ENCODE data around the gene NR6A1.
"Not testable (repeated sequence)": the region's sequence is repeated elsewhere in the genome, so short reads cannot be mapped to it uniquely, and the experiment has no call there.

NR6A1 gene

GRCh38 chr9:124776618-124776953 lies 5.5 kb upstream of the NR6A1 start:
- no peak for DNase-seq

DNA sequence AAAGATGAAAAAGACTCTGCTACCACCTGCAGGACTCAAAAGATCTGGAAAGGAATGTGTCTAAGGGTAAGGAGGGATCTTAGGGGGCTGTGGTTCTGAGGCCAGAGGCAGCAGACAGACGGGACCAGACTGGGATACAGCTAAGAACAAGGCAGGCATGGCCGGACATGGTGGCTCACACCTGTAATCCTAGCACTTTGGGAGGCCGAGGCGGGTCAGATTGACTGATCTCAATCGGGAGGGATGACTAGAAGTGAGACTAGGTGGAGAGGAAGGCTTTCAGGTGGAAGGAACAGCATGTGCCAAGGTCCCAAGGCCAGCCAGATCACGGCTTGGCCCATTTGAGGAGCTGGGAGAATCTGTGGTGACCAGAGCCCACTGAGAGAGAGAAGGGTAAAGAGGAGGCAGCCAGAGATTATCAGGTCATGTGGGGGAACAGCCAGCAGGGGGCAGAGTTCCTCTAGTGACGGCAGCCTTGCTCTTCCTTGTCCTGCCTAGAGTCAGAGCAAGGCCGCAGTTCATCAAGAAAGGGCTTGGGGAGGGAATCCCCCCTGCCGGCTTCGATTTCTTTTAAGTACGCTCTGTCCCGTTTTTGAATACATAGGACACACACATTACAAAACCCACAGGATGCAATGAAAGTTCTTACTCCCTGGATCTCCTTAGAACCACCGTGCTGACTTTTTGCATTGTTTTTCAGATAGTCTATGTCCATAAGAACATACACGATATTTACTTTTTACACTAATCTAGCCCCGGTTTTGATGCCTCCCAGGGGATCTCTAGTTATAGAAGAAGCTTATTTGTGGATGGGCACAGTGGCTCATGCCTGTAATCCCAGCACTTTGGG lies 3.2 kb upstream of the NR6A1 start:
- peak; percentile 43 for DNase-seq

GRCh38 chr9:124773473-124774128 lies 2.5 kb upstream of the NR6A1 start:
- no peak for DNase-seq

DNA sequence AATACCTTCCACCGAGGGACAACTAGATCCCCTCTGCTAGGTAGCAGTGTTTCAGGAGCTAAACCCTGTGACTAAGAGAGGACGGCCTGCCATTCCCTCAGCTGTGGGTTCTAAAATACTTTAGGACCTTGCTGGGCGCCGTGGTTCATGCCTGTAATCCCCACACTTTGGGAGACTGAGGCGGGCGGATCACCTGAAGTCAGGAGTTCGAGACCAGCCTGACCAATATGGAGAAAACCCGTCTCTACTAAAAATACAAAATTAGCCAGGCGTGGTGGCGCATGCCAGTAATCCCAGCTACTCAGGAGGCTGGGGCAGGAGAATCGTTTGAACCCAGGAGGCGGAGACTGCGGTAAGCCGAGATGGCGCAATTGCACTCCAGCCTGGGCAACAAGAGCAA lies 1.8 kb upstream of the NR6A1 start:
- not testable (repeated sequence) for DNase-seq

DNA sequence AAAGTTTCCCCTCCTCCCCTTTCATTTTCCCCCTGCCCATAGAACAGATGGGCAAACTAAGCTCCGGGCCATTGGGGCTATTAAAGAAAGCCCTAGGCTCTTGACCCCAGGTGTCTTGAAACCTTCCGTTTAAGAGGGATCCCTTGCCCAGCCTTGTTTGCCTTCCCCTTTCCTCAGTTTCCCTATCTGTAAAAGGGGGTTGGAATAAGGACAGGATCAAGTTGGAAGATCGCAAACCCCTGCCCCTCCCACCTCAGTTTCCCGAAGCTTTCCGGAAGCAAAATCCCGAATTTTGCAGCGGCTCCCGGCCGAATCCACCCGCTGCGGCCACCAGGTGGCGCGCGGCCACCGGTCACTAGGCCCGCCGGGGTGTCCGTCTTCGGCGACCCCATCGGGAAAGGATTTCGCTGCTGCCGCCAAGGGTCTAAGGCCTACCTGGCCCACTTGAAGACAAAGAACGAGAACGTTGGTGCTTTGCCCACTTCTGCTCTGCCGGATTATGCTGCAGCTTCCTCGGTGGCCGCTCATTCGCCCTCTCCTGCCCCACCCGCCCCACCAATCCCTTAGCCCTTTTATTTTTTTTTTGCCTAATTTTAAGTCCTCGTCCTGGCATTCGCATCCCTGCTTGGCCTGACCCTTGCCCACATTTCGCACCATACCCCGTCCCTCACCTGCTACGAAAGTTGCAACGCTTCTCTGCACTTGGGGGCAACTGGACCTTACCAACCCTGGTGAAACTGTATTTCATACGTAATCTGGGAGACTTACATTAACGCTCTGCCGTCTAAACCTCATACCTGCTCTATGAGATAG lies 962 bp upstream of the NR6A1 start:
- DNase-seq, result peak; percentile 56

DNA sequence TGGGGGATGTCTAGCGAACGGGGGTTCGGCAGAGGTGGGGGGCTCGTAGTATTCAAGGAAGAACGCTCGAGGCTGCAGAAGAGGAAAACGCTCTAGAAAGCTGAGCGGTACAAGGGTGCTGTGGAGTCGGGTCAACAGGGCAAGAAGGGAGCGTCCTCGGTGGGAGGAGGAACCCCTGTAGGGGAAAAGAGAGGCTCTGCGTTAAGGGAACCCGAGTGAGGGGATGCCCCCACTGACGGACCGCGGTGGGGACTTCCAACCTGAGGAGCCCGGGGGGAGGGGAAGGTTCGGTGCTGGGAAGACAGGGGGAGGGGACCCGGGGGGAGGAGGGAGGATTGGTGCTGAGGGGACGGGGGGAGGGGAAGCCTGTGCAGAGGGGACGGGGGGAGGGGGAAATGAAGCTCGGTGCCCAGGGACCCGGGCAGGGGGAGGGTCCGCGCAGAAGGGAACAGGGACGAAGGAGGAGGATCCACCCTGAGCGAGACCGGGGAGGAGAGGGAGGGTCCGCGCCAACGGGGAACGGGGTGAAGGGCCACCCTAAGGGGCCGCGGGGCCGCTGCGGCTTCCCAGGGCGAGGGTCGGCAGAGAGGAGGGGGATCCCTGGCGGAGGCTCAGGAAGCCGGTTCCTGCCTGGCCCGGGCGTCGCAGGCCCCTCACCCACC lies 621 bp downstream of the NR6A1 start:
- DNase-seq, result no peak

DNA sequence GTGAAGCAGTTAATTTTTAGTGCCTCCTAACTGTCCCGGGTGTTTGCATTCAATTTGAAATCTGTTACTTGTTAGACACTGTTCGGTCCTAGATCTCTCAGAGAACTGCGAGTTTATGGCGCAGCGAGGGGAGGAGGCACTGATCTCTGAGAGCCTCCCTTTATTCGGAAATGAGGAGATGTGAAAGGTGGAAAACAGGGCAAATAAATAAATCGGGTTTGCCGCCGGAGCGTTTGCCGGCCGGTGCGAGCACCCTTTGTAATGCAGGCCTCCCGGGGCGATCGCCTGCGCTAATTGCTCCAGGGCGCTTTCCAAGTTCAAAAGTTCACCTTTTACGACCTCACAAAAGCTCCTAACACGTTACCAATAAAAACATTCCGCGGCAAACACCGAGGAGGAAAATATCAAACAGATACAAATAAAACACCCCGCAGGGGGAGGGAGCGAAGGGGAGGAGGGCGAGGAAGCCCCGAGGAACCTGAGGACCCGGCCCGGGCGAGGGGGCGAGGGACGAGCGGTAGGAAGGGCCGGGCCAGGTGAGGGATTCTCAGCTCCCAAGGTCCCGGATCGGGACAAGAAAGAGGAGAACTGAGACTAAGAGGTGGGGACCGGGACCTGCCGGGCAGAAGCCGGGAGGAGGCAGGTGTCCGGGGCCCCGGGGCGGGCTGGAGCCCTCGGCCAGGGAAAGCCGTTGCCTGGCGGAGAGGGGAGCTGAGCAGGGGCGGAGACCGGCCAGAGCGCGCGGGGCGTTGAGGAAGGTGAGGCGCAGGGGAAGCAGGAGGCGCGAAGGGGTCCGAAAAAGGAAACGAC lies 1.4 kb downstream of the NR6A1 start:
- no peak for DNase-seq

- no peak for DNase-seq
Observed at GRCh38 chr9:124768750-124769548, 2.2 kb downstream of the NR6A1 start.

- no peak for DNase-seq
Observed at GRCh38 chr9:124768334-124768733, 2.8 kb downstream of the NR6A1 start.

- no peak for DNase-seq
Observed at GRCh38 chr9:124767821-124768220, 3.3 kb downstream of the NR6A1 start.

DNA sequence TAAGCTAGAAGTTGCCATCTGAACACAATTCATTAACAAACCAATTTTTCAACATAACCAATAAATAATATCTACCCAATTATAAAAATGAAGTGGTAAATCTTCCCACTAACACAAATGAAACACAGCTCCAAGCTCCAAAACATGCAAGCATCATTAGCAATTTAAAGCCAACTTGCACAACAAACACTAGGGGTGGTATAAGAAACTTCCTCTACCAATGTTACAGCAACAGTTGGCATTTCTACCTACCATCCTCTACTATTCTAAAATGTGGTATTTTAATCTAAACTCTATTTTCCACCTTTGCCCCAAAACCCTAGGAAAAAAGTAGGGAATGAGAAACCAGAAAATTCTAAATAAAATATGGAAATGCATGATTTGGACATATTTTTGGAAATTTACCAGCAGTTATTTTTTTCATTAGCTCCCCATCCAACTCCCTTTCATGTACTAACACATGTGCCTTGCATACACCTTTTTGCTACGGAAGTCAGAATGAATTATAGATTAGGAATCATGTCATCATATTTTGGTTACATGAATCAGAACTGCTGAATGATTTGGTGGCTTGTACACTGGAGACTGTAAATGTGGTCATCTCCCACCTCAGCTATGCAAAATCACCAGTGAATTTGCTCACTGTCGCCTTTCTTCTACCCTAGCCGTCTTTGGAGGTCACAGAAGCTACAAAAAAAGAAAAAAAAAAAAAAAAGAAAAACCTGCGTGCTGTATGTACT lies 4.1 kb downstream of the NR6A1 start:
- DNase-seq, result no peak

- no peak for DNase-seq
Observed at GRCh38 chr9:124766326-124766725, 4.8 kb downstream of the NR6A1 start.

DNA sequence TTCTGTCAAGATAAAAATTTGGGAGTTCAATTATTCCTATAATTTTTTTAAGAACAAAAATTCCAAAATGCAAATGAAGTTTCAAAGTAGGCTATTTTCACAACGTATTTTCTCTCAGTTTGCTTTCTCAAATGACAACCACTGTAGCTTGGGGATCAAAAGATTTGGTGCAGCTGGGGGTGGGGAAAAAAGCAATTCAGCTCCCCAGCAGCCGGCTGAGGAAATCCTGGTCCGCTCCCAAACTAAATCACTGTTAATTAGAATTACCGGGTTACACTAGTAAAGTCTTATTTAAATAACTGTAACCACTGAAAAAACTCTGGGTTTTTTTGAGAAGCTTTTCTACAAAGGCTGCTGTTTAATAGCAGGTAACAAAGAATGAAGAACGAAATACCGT lies 5.7 kb downstream of the NR6A1 start:
- no peak for DNase-seq

DNA sequence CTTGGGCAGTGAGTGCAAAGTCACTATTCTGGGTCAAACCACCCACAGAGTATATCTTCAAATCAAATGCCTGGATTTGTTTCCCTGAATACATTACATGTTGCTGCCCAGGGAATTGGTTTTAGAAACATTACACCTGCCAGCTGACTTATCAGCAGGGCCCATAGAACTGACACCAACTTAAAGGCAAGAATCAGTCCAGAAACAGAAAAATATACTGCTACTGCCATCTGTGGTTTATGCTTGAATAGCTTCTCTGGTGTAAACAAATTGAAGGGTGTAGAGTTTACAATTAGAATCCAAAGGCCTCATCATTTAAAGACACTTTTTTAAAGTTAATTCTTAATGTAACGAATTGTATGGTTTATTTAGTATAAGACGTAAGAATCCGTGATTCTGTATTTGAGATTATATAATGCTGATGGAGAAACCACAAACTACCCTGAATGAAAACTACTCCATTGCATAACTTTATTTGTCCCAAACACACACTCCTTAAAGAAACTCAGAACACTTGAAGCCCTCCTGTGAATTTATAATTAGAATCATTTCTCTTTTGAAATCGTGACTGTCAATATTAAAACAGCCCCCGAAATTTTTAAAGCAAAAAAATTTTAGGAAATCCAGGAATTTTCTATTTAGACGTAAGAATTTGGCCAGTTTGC lies 6.2 kb downstream of the NR6A1 start:
- no peak for DNase-seq

DNA sequence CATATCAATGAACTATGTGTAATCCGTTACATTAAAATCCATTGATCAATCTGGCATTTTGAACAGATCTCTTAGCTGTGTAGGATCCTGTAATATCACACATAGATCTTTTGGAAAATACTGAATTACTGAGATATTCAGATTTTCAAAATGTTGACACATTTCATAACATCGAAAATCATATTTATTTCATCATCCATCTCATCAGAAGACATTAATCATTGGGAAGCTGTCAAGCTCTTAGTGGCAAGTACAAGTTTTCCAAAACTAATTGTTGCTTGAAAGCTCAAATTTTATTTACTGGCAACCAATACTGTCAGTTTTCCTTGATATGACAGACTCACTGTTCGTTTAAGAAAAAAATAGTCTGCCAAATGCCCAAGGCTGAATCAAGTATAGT lies 8.5 kb downstream of the NR6A1 start:
- DNase-seq, result no peak

DNA sequence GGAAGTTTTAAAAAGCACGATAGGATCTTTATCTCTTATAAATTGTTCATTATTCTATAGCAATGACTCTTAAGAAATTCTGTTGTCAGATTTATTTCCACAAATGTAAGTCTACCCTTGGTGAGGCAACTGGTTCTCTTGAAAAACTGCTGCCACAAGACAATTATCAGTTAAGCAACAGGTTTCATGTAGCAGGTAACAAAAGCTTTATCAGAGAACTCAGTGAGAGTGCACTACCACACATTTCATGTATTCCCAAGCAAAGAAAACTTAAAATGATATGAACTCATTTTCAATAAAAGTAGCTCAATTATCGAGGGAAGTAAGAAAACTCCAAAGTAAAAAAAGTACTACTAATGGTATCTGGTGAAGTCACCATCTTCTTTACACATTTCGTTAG lies 9.4 kb downstream of the NR6A1 start:
- DNase-seq, result no peak

- no peak for DNase-seq
Observed at GRCh38 chr9:124761196-124761595, 9.9 kb downstream of the NR6A1 start.

DNA sequence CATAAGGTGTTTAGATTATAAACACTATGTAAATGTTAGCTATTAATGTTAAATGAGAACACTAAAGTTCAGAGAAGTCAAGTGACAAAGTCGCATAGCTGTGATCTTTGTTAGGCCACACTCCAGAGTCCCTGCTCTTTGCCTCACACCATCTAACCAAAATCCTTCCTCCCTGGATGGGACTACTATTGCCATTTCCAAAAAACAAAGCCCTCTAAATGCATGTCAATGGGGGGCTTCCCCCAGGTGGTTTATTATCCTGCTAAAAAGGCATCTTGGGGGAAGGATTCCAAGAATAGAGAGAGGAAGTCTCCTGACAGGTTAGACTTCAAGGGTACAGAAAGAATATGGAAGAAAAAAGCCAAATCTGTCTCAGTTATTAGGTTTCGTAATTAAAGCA lies 10.4 kb downstream of the NR6A1 start:
- no peak for DNase-seq

DNA sequence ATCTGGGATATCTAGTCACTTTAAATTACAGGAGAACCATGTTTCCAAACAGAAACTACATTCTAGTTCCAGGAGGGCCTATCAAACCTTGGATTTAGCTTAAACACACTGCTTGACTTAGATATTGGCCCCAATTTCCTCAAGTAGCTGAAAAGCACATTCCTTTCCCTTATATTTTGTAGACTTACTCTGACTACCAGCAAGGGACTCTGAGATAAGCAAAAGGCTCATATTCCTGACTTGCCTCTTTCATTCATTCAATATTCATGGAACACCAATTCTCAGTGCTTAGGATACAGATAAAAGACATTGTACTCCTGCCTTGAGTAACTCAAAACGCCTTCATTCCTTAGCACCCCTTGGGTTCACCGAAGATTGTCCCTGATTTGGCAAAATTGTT lies 11.8 kb downstream of the NR6A1 start:
- DNase-seq, result no peak

- DNase-seq, result no peak
Observed at GRCh38 chr9:124758691-124759090, 12.4 kb downstream of the NR6A1 start.
